Measurements from ENCODE around the gene EML4.
"Not testable (repeated sequence)": the region's sequence is repeated elsewhere in the genome, so short reads cannot be mapped to it uniquely, and the experiment has no call there.

Gene EML4

GRCh38 chr2:42334865-42335264 is 165.7 kb downstream of the EML4 start:
- not testable (repeated sequence) for DNase-seq (ENCODE audit: low read depth)

DNA sequence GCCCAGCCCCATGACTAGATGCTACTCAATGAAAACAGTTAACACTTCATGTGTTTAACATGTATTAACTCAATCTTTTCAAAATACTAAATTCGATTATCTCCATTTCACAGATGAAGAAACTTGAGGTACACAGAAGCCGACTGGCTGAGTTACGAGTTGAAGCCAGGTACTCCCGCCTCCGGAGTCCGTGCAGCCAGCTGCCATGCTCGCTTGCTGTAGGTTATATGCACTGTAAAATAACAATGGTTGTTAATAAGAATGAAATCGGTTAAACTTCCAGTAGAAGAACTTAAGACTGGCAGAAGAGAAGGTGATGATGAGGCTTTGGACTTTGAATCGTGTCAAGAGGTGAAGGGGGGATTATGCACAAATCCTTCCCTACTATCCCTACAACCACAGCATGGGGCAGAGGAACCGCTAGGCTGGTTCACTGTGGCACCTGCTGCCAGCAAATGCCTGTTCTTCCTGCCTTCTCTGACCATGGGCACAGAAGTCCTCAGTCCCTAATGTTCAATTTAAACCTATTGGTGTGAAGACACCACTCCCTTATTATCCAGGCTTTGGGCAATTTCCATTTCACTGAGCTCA is 166.5 kb downstream of the EML4 start:
- DNase-seq (ENCODE audit: low read depth) = no peak

GRCh38 chr2:42336361-42336965 is 167.3 kb downstream of the EML4 start:
- no peak for DNase-seq (ENCODE audit: low read depth)

DNA sequence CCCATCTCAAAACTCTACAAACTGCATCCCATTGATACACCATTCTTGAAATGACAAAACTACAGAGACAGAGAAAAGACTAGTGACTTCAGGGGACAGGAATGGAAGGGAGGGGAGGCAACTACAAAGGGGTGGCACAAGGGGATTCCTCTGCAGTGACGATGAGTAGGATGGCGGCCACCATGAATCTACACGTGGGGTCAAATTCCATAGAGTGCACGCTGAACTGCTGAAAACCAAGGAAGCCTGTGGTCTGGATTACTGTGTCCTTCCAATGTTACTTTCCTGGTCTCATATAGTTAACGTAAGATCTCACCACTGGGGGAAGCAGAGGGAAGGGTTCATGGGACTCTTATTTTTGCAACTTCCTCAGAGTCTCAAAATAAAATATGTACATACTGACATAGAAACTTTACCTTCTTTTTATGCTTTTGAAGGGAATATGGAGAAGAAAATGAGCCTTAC is 168.2 kb downstream of the EML4 start:
- DNase-seq (ENCODE audit: low read depth) = no peak

- DNase-seq (ENCODE audit: low read depth) = no peak
These were observed 168.9 kb downstream of the EML4 start for GRCh38 chr2:42337846-42338566.

GRCh38 chr2:42338567-42339190 is 169.5 kb downstream of the EML4 start:
- no peak for DNase-seq (ENCODE audit: low read depth)

- no peak for DNase-seq (ENCODE audit: low read depth)
These were observed 170.2 kb downstream of the EML4 start for GRCh38 chr2:42339191-42339912.

DNA sequence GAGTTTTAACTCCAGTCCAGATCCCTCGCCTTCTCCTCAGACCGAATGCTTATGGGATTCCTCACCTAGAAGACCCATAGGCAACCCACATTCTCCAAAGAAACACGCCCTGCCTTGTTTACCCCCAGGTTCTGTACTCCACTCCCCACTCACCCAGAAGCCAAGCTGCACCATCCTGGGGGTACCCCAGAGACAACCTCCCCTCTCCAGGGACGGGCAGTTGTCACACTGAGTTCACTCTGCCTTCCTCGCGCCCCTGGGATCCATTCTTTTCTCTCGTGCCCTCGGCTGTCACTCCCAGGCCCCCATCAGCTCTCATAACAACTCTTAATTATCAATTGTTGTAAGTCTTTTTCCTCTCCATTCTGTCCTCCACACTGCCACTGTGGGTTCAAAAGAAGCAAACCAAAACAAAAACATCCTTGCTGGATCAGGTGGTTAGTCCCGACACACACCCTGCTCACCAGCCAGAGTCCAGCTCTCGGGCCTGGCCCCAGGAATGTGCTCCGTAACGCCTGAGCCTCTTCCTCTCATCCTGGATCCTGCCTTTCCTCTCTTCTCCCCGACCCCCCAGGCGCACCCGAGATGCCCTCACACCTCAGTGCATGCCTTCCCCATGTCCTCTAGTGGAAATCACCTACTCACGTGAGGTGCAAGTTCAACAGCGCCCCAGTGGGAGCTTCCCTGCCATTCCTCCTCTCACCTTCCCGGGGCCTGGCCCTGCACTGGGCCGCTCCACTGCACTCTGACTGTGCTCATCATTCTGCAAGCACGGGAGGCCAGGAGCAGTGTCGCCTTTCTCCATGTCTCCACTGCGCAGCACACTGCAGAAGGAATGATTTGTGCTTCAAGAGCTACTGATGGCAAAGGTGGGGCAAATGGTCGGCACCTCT is 171.1 kb downstream of the EML4 start:
- no peak for DNase-seq (ENCODE audit: low read depth)

DNA sequence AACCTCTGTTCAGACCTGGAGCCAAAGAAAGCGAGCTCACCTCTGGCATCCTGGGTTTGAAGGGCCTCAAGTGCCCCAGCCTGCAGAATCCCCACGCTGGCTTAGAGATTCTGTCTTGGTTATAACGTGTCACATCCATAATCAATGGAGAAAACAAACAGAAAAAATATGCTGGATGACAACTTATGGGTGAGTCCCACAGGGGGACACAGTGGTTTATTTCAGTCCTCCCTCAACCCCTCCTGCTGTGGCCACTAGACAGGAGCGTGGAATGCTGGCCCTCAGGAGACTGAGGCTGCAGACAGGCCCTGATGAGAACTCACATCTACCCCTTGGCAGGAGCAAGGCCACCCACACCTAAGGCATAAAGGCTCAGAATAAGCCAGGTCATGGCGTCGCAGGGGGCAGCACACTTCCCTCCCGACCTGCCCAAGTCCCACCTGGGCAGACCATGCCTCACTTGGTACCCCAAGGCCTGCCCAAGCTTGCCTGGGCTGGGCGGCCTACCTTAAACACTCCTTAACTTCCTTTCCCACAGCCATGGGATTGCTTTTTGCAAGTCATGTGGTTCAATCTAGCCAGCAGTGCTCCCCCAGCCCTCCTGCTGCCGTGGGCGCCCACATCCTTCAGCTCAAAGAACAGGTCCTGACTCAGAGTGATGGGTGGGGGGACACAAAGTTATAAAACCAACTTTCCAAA is 171.9 kb downstream of the EML4 start:
- DNase-seq (ENCODE audit: low read depth) = no peak

- DNase-seq (ENCODE audit: low read depth) = peak; percentile 74
These were observed 173.1 kb downstream of the EML4 start for GRCh38 chr2:42342061-42342794.

GRCh38 chr2:42342795-42343241 is 173.7 kb downstream of the EML4 start:
- DNase-seq (ENCODE audit: low read depth) = no peak

DNA sequence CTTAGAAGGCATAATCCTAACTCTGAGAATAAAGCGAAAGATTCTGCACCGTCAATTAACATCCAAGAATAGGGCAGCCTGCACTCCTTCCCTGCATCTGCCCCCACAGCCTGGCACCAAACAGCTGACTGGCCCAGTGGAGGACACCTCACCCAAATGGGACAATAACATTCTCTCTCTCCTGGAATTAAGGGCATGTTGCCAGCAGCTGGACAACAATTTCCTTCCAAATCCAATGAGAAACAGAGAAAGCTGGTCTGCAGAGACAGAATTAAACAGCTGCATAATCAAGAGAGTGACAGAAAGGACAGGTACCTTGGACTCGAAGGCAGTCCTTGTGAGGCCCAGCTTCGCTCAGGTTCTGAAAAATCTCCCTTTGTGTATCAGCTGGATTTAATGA is 176.8 kb downstream of the EML4 start:
- DNase-seq (ENCODE audit: low read depth) = no peak

DNA sequence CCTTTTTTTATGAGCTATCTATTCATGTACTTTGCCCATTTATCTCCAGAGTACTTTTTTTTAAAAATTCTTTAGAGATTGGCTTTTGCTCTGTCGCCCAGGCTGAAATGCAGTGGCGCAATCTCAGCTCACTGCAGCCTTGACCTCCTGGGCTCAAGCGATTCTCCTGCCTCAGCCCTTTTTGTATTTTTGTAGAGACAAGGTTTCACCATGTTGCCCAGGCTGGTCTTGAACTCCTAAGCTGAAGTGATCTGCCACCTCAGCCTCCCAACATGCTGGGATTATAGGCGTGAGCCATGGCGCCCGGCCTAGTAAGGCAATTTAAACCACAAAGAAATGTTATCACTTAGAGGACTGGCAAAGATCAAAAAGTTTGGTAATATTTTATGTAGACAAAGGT is 177.7 kb downstream of the EML4 start:
- DNase-seq (ENCODE audit: low read depth) = not testable (repeated sequence)

DNA sequence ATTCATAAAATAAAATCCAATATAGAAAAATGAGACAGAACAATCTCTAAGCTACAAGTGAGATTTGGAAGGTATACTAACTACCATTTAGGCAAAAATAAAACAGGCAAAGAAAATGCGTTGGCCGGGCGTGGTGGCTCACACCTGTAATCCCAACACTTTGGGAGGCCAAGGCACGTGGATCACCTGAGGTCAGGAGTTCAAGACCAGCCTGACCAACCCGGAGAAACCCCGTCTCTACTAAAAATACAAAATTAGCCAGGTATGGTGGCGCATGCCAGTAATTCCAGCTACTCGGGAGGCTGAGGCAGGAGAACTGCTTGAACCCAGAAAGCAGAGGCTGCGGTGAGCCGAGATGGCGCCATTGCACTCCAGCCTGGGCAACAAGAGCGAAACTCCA is 178.4 kb downstream of the EML4 start:
- not testable (repeated sequence) for DNase-seq (ENCODE audit: low read depth)

- no peak for DNase-seq (ENCODE audit: low read depth)
These were observed 179.1 kb downstream of the EML4 start for GRCh38 chr2:42348113-42348805.

DNA sequence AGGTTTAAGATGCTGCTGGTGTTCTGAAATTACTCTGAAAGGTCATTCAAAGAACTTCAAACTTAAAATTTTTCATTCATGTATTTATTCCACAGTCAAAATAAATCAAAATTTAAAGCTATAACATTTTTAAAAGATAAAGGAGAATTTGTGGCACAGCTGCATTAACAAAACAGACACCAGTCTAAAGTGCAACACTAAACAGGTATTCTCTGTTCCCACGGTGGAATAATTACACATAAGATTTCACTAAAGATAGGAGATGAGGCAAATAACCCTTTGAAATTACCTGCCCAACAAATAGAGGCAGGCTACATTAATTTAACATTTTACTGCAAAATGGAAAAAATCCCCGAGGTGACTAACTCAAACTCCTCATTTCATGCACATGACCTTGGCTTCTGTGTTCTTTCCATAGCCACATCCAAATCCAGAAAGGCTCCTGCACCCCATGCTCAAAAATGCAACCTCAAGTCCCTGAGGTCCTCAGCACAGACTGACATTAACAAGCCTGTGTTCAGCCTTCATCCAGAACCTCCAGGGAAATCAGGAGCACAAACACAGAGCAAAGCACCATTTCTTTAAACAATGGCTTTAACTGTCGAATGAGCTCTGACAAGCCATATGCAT is 181.4 kb downstream of the EML4 start:
- DNase-seq (ENCODE audit: low read depth) = no peak

DNA sequence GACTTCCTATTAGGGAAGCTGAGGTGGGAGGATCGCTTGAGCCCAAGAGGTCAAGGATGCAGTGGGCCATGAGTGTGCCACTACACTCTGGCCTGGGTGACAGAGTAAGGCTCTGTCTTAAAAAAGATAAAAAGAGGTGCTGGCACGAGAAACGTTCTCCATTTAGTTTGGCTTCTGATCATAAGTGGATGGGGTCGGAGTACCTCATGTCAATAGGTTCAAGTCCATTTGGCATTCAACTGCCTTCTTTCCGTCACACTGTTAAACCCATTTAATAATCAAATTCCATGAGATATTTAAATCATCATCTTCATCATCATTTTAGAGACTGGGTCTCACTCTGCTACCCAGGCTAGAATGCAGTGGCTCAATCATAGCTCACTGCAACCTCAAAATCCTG is 182.7 kb downstream of the EML4 start:
- DNase-seq (ENCODE audit: low read depth) = no peak

GRCh38 chr2:42353792-42354429 is 184.8 kb downstream of the EML4 start:
- DNase-seq (ENCODE audit: low read depth) = no peak

All from non-pigmented ciliary epithelial cell (primary cell).